Measurements from ENCODE around the gene ZFHX3. TPM values are rescaled to one million over a fixed set of nuclear protein-coding genes. Genes with fewer than 3 reads are reported as not detected.

ZFHX3 gene
- total and polyA plus RNA-seq, 2 of the 8 experiments (the other 6 are each of a cell fraction or from before 2014, with no cell fraction given), result 0.08 to 0.99 TPM

- Histone ChIP-seq H3K27me3 (replicated peaks in 1 of 4; ENCODE audit: control insufficient read depth in 3 of 4, extremely low read depth in 1 of 4, insufficient read depth in 3 of 4, low read length in 3 of 4) (no peaks in the 10 kb centered on the region), H3K36me3 (ENCODE audit: control insufficient read depth in 2 of 4, insufficient read depth in 4 of 4, low read length in 3 of 4) (no peaks in the 10 kb centered on the region; a peak in 1 of 8 replicates), H2AFZ (ENCODE audit: low read length) (no peak overlapping the region), H3K27ac (ENCODE audit: low read depth, low read length) (no peak overlapping the region), H3K9ac (replicated peaks in 1 of 4; ENCODE audit: extremely low read depth in 1 of 4, low read depth in 3 of 4, low read length in 3 of 4) (no peak overlapping the region), H3K23ac (ENCODE audit: insufficient read length) (no peak overlapping the region), H2BK5ac (ENCODE audit: low read depth, low read length) (no peak overlapping the region), H3K4me1 (replicated peaks in 1 of 4; ENCODE audit: control insufficient read depth in 3 of 4, insufficient read depth in 4 of 4, low read length in 3 of 4) (no peaks in the 10 kb centered on the region; a peak in 1 of 7 replicates), H3K4me2 (ENCODE audit: insufficient read depth in 1 of 2, low read depth in 2 of 2, low read length in 2 of 2) (no peak overlapping the region), H3K23me2 (ENCODE audit: low read depth, low read length) (no peaks in the 10 kb centered on the region), H3K4ac (replicated peaks; ENCODE audit: insufficient read length, low read depth, low read length) (no peak overlapping the region), H3K4me3 (ENCODE audit: extremely low read depth in 1 of 4, insufficient read depth in 2 of 4, low read depth in 3 of 4, low read length in 4 of 4) (no peak overlapping the region), H2BK12ac (ENCODE audit: low read depth, low read length) (no peak overlapping the region), H3K79me2 (ENCODE audit: control insufficient read depth in 1 of 2, insufficient read depth in 2 of 2, low read length in 2 of 2) (no peaks in the 10 kb centered on the region), H4K5ac (ENCODE audit: insufficient read length, low read depth, low read length) (no peak overlapping the region), H4K20me1 (replicated peaks in 1 of 2; ENCODE audit: control insufficient read depth in 1 of 2, insufficient read depth in 2 of 2, low read length in 2 of 2) (no peaks in the 10 kb centered on the region), H3K18ac (ENCODE audit: extremely low read depth, low read length) (no peak overlapping the region), H3K9me3 (ENCODE audit: insufficient read depth in 2 of 2, low read depth in 1 of 2, low read length in 1 of 2) (no peaks in the 10 kb centered on the region), H2AK5ac (ENCODE audit: low read depth, low read length) (no peak overlapping the region), H3K56ac (replicated peaks; ENCODE audit: insufficient read length, low read depth, low read length) (no peak overlapping the region), H3K14ac (ENCODE audit: insufficient read length) (no peak overlapping the region), H2BK120ac (replicated peaks; ENCODE audit: low read depth, low read length) (no peak overlapping the region), H4K8ac (ENCODE audit: extremely low read depth, insufficient read depth, low read length) (no peak overlapping the region), H4K91ac (replicated peaks; ENCODE audit: insufficient read length, low read length) (no peak overlapping the region), H2BK15ac (ENCODE audit: low read length) (no peak overlapping the region), H2BK20ac (ENCODE audit: low read length) (no peak overlapping the region), H3K79me1 (ENCODE audit: low read depth, low read length) (no peaks in the 10 kb centered on the region)
- WGBS, 2 experiments (ENCODE audit: extremely low coverage in 1 of 2, insufficient coverage in 1 of 2, insufficient read length in 1 of 2, insufficient replicate concordance in 2 of 2, low coverage in 1 of 2, low lambda C conversion rate in 2 of 2, missing lambda C conversion rate in 1 of 2), result 96% methylated on average over 7 of the region's 7 CpGs; no CpG with 5 or more reads in 1 of the 2 experiments
- DNase-seq (ENCODE audit: low read depth in 1 of 2, low spot score in 2 of 2) (no peak), FAIRE-seq (no peak)
- ChIA-PET POLR2A (ENCODE audit: partially characterized antibody) (no interaction called here), CTCF (ENCODE audit: partially characterized antibody) (interaction anchor here (0.9 to 1.6 kb wide), 3 partner anchors 9 to 167 kb away, joined by 3 to 9 read pairs (median 5); no protein-coding TSS in a partner anchor)
- no peak for TF ChIP-seq TBP (IDR thresholded peaks at IDR 0.05; ENCODE audit: low read depth, low read length)
- no peak for TF ChIP-seq POLR2A (IDR thresholded peaks at IDR 0.05; ENCODE audit: control extremely low read depth in 1 of 2, low read depth in 2 of 2, low read length in 2 of 2)
These were observed 220.1 kb downstream of the ZFHX3 start for GRCh38 chr16:72827866-72828265.
